ENCODE data around the gene GFRAL.
"Not testable (repeated sequence)": the region's sequence is repeated elsewhere in the genome, so short reads cannot be mapped to it uniquely, and the experiment has no call there.

GFRAL gene

GRCh38 chr6:55327169-55327568 is at the start of gene GFRAL:
GFRAL (plus strand) TSS chr6:55327469; CDS start chr6:55327555, 86 bp downstream.
- no peak for DNase-seq

- DNase-seq = no peak
These were observed 49.6 kb upstream of the GFRAL start for GRCh38 chr6:55277646-55278045.

GRCh38 chr6:55281215-55281614 is 46.1 kb upstream of the GFRAL start:
- no peak for DNase-seq

GRCh38 chr6:55282115-55282514 is 45.2 kb upstream of the GFRAL start:
- DNase-seq = no peak

- no peak for DNase-seq
These were observed 40.4 kb upstream of the GFRAL start for GRCh38 chr6:55286824-55287223.

- DNase-seq = no peak
These were observed 36.5 kb upstream of the GFRAL start for GRCh38 chr6:55290736-55291135.

GRCh38 chr6:55293116-55293515 is 34.2 kb upstream of the GFRAL start:
- DNase-seq = no peak

GRCh38 chr6:55297214-55297613 is 30.1 kb upstream of the GFRAL start:
- DNase-seq = not testable (repeated sequence)

GRCh38 chr6:55299286-55299985 is 27.8 kb upstream of the GFRAL start:
- DNase-seq = no peak

- no peak for DNase-seq
These were observed 22.5 kb upstream of the GFRAL start for GRCh38 chr6:55304747-55305146.

- DNase-seq = no peak
These were observed 7.1 kb upstream of the GFRAL start for GRCh38 chr6:55319961-55320695.

GRCh38 chr6:55320696-55321086 is 6.6 kb upstream of the GFRAL start:
- no peak for DNase-seq

GRCh38 chr6:55377150-55377549 is 49.9 kb downstream of the GFRAL start:
- DNase-seq = no peak

- DNase-seq = no peak
These were observed 52.2 kb downstream of the GFRAL start for GRCh38 chr6:55379471-55379870.

- no peak for DNase-seq
These were observed 52.6 kb downstream of the GFRAL start for GRCh38 chr6:55379895-55380294.

- DNase-seq = no peak
These were observed 60.9 kb downstream of the GFRAL start for GRCh38 chr6:55388211-55388610.

- no peak for DNase-seq
These were observed 68.6 kb downstream of the GFRAL start for GRCh38 chr6:55395871-55396270.

GRCh38 chr6:55397986-55398385 is 70.7 kb downstream of the GFRAL start:
- no peak for DNase-seq

GRCh38 chr6:55399351-55399750 is 72.1 kb downstream of the GFRAL start:
- DNase-seq = no peak

- DNase-seq = no peak
These were observed 78.4 kb downstream of the GFRAL start for GRCh38 chr6:55405474-55406235.

GRCh38 chr6:55410674-55411073 is 83.4 kb downstream of the GFRAL start:
- DNase-seq = no peak

GRCh38 chr6:55423933-55424332 is 96.7 kb downstream of the GFRAL start:
- DNase-seq = no peak

- DNase-seq = no peak
These were observed 106.3 kb downstream of the GFRAL start for GRCh38 chr6:55433446-55434130.

All from stimulated activated CD4-positive, alpha-beta T cell treated with anti-CD3 and anti-CD28 coated beads, Interleukin-4, amount 100 ng/mL, for 24 hours (primary cell).